Loucy (cell line): Measurements from ENCODE around the gene WFIKKN1.

Experiments
- EZH2phosphoT487 ChIP-seq: fragments of 200-600 bp; IDR thresholded peaks from 2 replicates; pipeline ENCODE4 v1.6.1; 2018; ENCODE audit warnings: antibody characterized with exemption, mild to moderate bottlenecking, moderate library complexity, borderline replicate concordance
- TF ChIP-seq, protein P1 (sequence below): fragments of 200-600 bp; sonication (generic); conservative IDR thresholded peaks from 2 replicates; pipeline ENCODE4 v1.5.1; 2014; ENCODE audit warnings: mild to moderate bottlenecking, antibody characterized with exemption, low read length

- TF ChIP-seq, protein P1, sequence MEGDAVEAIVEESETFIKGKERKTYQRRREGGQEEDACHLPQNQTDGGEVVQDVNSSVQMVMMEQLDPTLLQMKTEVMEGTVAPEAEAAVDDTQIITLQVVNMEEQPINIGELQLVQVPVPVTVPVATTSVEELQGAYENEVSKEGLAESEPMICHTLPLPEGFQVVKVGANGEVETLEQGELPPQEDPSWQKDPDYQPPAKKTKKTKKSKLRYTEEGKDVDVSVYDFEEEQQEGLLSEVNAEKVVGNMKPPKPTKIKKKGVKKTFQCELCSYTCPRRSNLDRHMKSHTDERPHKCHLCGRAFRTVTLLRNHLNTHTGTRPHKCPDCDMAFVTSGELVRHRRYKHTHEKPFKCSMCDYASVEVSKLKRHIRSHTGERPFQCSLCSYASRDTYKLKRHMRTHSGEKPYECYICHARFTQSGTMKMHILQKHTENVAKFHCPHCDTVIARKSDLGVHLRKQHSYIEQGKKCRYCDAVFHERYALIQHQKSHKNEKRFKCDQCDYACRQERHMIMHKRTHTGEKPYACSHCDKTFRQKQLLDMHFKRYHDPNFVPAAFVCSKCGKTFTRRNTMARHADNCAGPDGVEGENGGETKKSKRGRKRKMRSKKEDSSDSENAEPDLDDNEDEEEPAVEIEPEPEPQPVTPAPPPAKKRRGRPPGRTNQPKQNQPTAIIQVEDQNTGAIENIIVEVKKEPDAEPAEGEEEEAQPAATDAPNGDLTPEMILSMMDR: no peak
- TF ChIP-seq EZH2phosphoT487: no peak
Observed at GRCh38 chr16:636206-637080, 5.7 kb downstream of the WFIKKN1 start, which contains the start of gene METTL26.
